Liver (tissue), 9 donors: ENCODE measurements around the gene TMEM170B. TPM values are rescaled to one million over a fixed set of nuclear protein-coding genes. Genes with fewer than 3 reads are reported as not detected.
A peak's percentile ranks its signal among the peaks of the same experiment; 100 is the strongest.

Experiments used
- DNase-seq: peaks from one replicate; pipeline ENCODE4 v3.0.0-alpha.2; 2017; ENCODE audit warnings: low spot score
- H3K27ac ChIP-seq, 2 donors: one replicate each; pipeline ENCODE4 v1.7.0; 2013; ENCODE audit warnings: inconsistent platforms in 2 of 2, low read length in 2 of 2, control low read depth in 1 of 2, low read depth in 1 of 2, mild to moderate bottlenecking in 1 of 2
- H3K27me3 ChIP-seq, 4 donors: one replicate each; pipeline versions ENCODE4 v1.6.1 to v1.7.0; 2013; ENCODE audit warnings: low read length in 3 of 4, inconsistent platforms in 1 of 4, mild to moderate bottlenecking in 1 of 4, moderate library complexity in 1 of 4; ENCODE audit not compliant: control insufficient read depth in 4 of 4, insufficient read depth in 4 of 4
- H3K36me3 ChIP-seq, 4 donors: one replicate each; pipeline versions ENCODE4 v1.6.1 to v1.7.0; 2013; ENCODE audit warnings: low read length in 3 of 4, mild to moderate bottlenecking in 3 of 4, low read depth in 1 of 4, moderate library complexity in 1 of 4; ENCODE audit not compliant: control insufficient read depth in 4 of 4, insufficient read depth in 3 of 4
- H3K4me1 ChIP-seq, 4 donors: one replicate each; pipeline versions ENCODE4 v1.6.1 to v1.7.0; 2013; ENCODE audit warnings: low read length in 3 of 4, mild to moderate bottlenecking in 3 of 4, moderate library complexity in 1 of 4; ENCODE audit not compliant: control insufficient read depth in 4 of 4, insufficient read depth in 4 of 4
- H3K4me3 ChIP-seq, 3 donors: one replicate each; pipeline versions ENCODE4 v1.6.1 to v1.7.0; 2013; ENCODE audit warnings: low read length in 3 of 3, control low read depth in 1 of 3, low read depth in 1 of 3, mild to moderate bottlenecking in 1 of 3
- H3K9ac ChIP-seq, 2 donors: one replicate each; pipeline ENCODE4 v1.7.0; 2013; ENCODE audit warnings: low read length in 2 of 2, mild to moderate bottlenecking in 2 of 2, moderate library complexity in 2 of 2, control low read depth in 1 of 2, low read depth in 1 of 2
- H3K9me3 ChIP-seq, 4 donors: one replicate each; pipeline versions ENCODE4 v1.6.1 to v1.7.0; 2013; ENCODE audit warnings: low read length in 3 of 4; ENCODE audit not compliant: control insufficient read depth in 4 of 4
- EGR1 ChIP-seq, 2 donors: IDR thresholded peaks; 2 replicates each; pipeline ENCODE4 v1.6.1; 2016 to 2018; ENCODE audit warnings: antibody characterized with exemption in 2 of 2, low read depth in 2 of 2
- FOXA1 ChIP-seq: IDR thresholded peaks from 2 replicates; pipeline ENCODE4 v1.6.1; 2016; ENCODE audit warnings: antibody characterized with exemption
- FOXA2 ChIP-seq: IDR thresholded peaks from 2 replicates; pipeline ENCODE4 v1.6.1; 2016; ENCODE audit warnings: antibody characterized with exemption
- HNF4A ChIP-seq, 2 donors: conservative IDR thresholded peaks; 2 replicates each; pipeline ENCODE4 v1.6.1; 2016; ENCODE audit warnings: antibody characterized with exemption in 2 of 2, mild to moderate bottlenecking in 2 of 2
- HNF4G ChIP-seq: IDR thresholded peaks from 2 replicates; pipeline ENCODE4 v1.6.1; 2016; ENCODE audit warnings: antibody characterized with exemption
- JUND ChIP-seq, 2 donors: IDR thresholded peaks; 2 replicates each; pipeline ENCODE4 v1.6.1; 2016; ENCODE audit warnings: antibody characterized with exemption in 2 of 2
- MAX ChIP-seq: IDR thresholded peaks from 2 replicates; pipeline ENCODE4 v1.6.1; 2016; ENCODE audit warnings: antibody characterized with exemption
- NR2F2 ChIP-seq: IDR thresholded peaks from 2 replicates; pipeline ENCODE4 v1.6.1; 2016; ENCODE audit warnings: antibody characterized with exemption
- RAD21 ChIP-seq, 2 donors: IDR thresholded peaks; 2 replicates each; pipeline ENCODE4 v1.6.1; 2016; ENCODE audit warnings: antibody characterized with exemption in 2 of 2, mild to moderate bottlenecking in 2 of 2
- RXRA ChIP-seq, 2 donors: IDR thresholded peaks; 2 replicates each; pipeline ENCODE4 v1.6.1; 2017 to 2018; ENCODE audit warnings: antibody characterized with exemption in 2 of 2, mild to moderate bottlenecking in 1 of 2
- SP1 ChIP-seq: IDR thresholded peaks from 2 replicates; pipeline ENCODE4 v1.6.1; 2018; ENCODE audit warnings: antibody characterized with exemption, mild to moderate bottlenecking
- TAF1 ChIP-seq: conservative IDR thresholded peaks from 2 replicates; pipeline ENCODE4 v1.6.1; 2016; ENCODE audit warnings: antibody characterized with exemption, mild to moderate bottlenecking
- YY1 ChIP-seq: IDR thresholded peaks from 2 replicates; pipeline ENCODE4 v1.6.1; 2016; ENCODE audit warnings: antibody characterized with exemption, mild to moderate bottlenecking
- WGBS: extraction: QIAGEN DNeasy Blood & Tissue Kit; methylation state at CpG from one replicate; pipeline ENCODE4 v1.1.7; 2013; 5-methylcytosine and 5-hydroxymethylcytosine counted together
- polyA plus RNA-seq, 2 donors: library from polyadenylated mRNA; stranded (reverse) in 1 of 2; unstranded in 1 of 2; fragments of 200-250 nt in 1 of 2; fragments of >200 nt in 1 of 2; fragmentation: Nextera tagmentation in 1 of 2; extraction: Ambion mirVana in 1 of 2; gene quantifications; one replicate each; pipeline versions ENCODE4 v1.2.1 to v1.2.3, GENCODE V29; 2013 to 2015
- total RNA-seq, 2 donors: library from RNA; depleted of rRNA; stranded (reverse); fragments of >200 nt; gene quantifications; one replicate each; pipeline ENCODE4 v1.2.3, GENCODE V29; 2014
- TF ChIP-seq, protein P1 (sequence below): IDR thresholded peaks from 2 replicates; pipeline ENCODE4 v1.6.1; 2016; ENCODE audit warnings: antibody characterized with exemption, mild to moderate bottlenecking
- TF ChIP-seq, protein P2 (sequence below): fragments of 150-350 bp; IDR thresholded peaks from 2 replicates; pipeline ENCODE4 v1.5.1; 2017; ENCODE audit warnings: improper control_type of control experiment, low read depth, low read length; ENCODE audit not compliant: missing input control
- donor health status: healthy.
- donor health status: healthy.
- donor health status: healthy.
- donor health status: healthy.
- donor health status: healthy.

TMEM170B gene, protein sequence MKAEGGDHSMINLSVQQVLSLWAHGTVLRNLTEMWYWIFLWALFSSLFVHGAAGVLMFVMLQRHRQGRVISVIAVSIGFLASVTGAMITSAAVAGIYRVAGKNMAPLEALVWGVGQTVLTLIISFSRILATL
- total RNA-seq (10 to 100 TPM in 1 of 2 donors, 1 to 10 TPM in 1; 9.2 to 11.0 TPM), polyA plus RNA-seq (1 to 10 TPM; 1.8 to 3.1 TPM)

DNA sequence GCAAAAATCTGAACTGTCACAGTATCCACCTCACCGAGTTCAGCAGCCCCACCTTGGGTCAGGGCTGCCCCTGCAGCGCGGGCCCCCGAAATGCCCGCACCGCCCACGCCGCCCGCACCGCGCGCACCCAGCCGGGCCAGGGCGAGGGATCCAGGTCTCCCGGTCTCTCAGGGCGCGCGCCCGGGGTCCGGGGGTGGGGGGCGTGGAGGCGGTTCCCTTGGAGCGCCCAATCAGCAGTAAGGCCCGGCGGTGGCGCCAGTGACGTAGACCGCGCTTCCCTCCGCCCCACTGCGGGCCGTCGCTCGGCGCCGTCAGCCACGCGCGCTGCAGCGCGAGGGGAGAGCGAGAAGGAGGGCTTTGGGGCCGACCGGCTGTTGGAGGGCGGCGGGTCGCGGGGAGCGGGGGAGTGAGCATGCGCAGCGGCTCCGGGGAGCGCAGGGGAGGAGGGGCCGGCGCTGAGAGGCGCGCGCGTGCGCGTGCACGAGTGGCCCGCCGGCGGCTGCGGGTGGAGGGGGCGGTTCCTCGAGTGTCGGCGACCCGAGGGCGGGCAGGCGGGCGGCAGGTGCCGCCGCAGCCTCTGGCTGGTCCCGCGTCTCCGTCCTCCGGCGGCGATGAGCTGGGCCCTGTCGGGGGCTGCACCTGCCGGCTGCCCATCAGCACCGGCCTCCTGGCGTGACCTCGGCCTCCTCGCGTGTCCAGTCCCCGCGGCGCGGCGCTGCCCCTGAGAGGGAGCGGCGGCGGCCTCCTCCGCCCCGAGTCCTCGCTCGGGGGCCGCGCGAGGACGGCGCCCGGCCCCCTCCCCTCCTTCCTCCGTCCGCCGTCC lies at the start of gene TMEM170B:
TSS of gene TMEM170B (plus strand) at position 521 of the 823 bp plus-strand sequence. CDS start 529 bp downstream, outside the sequence.
- peak; percentile 89 for DNase-seq
- Histone ChIP-seq H3K9ac (peak within 1 kb of the TSS; percentile 69 to 92), H3K27ac (peak within 1 kb of the TSS; percentile 88 to 91), H3K27me3 (no peaks in the 10 kb centered on the region), H3K4me1 (peaks cover 2 to 27% (median 12%) of the 10 kb centered on the region in 4 donors), H3K9me3 (no peaks in the 10 kb centered on the region), H3K36me3 (no peaks in the 10 kb centered on the region), H3K4me3 (peak within 1 kb of the TSS; percentile 72 to 97 (median 80))
- TF ChIP-seq, protein P1, sequence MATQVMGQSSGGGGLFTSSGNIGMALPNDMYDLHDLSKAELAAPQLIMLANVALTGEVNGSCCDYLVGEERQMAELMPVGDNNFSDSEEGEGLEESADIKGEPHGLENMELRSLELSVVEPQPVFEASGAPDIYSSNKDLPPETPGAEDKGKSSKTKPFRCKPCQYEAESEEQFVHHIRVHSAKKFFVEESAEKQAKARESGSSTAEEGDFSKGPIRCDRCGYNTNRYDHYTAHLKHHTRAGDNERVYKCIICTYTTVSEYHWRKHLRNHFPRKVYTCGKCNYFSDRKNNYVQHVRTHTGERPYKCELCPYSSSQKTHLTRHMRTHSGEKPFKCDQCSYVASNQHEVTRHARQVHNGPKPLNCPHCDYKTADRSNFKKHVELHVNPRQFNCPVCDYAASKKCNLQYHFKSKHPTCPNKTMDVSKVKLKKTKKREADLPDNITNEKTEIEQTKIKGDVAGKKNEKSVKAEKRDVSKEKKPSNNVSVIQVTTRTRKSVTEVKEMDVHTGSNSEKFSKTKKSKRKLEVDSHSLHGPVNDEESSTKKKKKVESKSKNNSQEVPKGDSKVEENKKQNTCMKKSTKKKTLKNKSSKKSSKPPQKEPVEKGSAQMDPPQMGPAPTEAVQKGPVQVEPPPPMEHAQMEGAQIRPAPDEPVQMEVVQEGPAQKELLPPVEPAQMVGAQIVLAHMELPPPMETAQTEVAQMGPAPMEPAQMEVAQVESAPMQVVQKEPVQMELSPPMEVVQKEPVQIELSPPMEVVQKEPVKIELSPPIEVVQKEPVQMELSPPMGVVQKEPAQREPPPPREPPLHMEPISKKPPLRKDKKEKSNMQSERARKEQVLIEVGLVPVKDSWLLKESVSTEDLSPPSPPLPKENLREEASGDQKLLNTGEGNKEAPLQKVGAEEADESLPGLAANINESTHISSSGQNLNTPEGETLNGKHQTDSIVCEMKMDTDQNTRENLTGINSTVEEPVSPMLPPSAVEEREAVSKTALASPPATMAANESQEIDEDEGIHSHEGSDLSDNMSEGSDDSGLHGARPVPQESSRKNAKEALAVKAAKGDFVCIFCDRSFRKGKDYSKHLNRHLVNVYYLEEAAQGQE, result peak; percentile 50
- no peak for TF ChIP-seq YY1
- no peak for TF ChIP-seq TAF1
- TF ChIP-seq SP1, result peak; percentile 59
- TF ChIP-seq NR2F2, result no peak
- TF ChIP-seq EGR1 (IDR thresholded peaks at IDR 0.05; ENCODE audit: low read depth in 2 of 2), result peak; percentile 27 to 81
- no peak for TF ChIP-seq HNF4A (conservative IDR thresholded peaks at IDR 0.05)
- WGBS, result under 1% methylated on average over 110 of the region's 110 CpGs

GRCh38 chr6:11490996-11491395 lies 46.6 kb upstream of the TMEM170B start:
- no peak for DNase-seq
- 81% methylated on average over 6 of the region's 6 CpGs for WGBS

More at GRCh38 chr6:11490996-11491395, 46.6 kb upstream of the TMEM170B start:
- Histone ChIP-seq H3K36me3 (no peaks in the 10 kb centered on the region), H3K27ac (no peak overlapping the region), H3K4me3 (no peak overlapping the region), H3K9me3 (no peaks in the 10 kb centered on the region), H3K9ac (no peak overlapping the region), H3K4me1 (no peaks in the 10 kb centered on the region), H3K27me3 (no peaks in the 10 kb centered on the region)
- TF ChIP-seq, protein P2, sequence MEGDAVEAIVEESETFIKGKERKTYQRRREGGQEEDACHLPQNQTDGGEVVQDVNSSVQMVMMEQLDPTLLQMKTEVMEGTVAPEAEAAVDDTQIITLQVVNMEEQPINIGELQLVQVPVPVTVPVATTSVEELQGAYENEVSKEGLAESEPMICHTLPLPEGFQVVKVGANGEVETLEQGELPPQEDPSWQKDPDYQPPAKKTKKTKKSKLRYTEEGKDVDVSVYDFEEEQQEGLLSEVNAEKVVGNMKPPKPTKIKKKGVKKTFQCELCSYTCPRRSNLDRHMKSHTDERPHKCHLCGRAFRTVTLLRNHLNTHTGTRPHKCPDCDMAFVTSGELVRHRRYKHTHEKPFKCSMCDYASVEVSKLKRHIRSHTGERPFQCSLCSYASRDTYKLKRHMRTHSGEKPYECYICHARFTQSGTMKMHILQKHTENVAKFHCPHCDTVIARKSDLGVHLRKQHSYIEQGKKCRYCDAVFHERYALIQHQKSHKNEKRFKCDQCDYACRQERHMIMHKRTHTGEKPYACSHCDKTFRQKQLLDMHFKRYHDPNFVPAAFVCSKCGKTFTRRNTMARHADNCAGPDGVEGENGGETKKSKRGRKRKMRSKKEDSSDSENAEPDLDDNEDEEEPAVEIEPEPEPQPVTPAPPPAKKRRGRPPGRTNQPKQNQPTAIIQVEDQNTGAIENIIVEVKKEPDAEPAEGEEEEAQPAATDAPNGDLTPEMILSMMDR, result no peak
- no peak for TF ChIP-seq MAX
- TF ChIP-seq FOXA2, result no peak
- no peak for TF ChIP-seq SP1
- TF ChIP-seq JUND (IDR thresholded peaks at IDR 0.05), result no peak
- TF ChIP-seq EGR1 (IDR thresholded peaks at IDR 0.05; ENCODE audit: low read depth in 2 of 2), result no peak
- no peak for TF ChIP-seq HNF4G
- TF ChIP-seq RXRA (IDR thresholded peaks at IDR 0.05), result no peak
- no peak for TF ChIP-seq FOXA1
- no peak for TF ChIP-seq YY1
- no peak for TF ChIP-seq RAD21 (IDR thresholded peaks at IDR 0.05)
- TF ChIP-seq TAF1, result no peak
- no peak for TF ChIP-seq NR2F2
- TF ChIP-seq, protein P1, result no peak
- no peak for TF ChIP-seq HNF4A (conservative IDR thresholded peaks at IDR 0.05)
